Parathyroid adenoma (tissue), 2 donors: ENCODE measurements around the gene B3GNT2.

Experiments
- H2AFZ ChIP-seq: fragments of 300-600 bp; sonication (generic); one replicate; pipeline ENCODE4 v1.7.0; 2017; ENCODE audit warnings: antibody characterized with exemption, mild to moderate bottlenecking
- H3K27ac ChIP-seq: fragments of 300-600 bp; sonication (generic); one replicate; pipeline ENCODE4 v1.7.0; 2017
- H3K27me3 ChIP-seq: fragments of 300-600 bp; sonication (generic); one replicate; pipeline ENCODE4 v1.7.0; 2017; ENCODE audit warnings: low read length; ENCODE audit not compliant: control insufficient read depth, insufficient read depth
- H3K36me3 ChIP-seq: fragments of 300-600 bp; sonication (generic); one replicate; pipeline ENCODE4 v1.7.0; 2017; ENCODE audit warnings: low read length; ENCODE audit not compliant: control insufficient read depth, insufficient read depth
- H3K4me1 ChIP-seq: fragments of 300-600 bp; sonication (generic); one replicate; pipeline ENCODE4 v1.7.0; 2017; ENCODE audit warnings: control low read depth
- H3K4me2 ChIP-seq: fragments of 300-600 bp; sonication (generic); one replicate; pipeline ENCODE4 v1.7.0; 2017; ENCODE audit warnings: low read length
- H3K4me3 ChIP-seq: fragments of 300-600 bp; sonication (generic); one replicate; pipeline ENCODE4 v1.7.0; 2017; ENCODE audit warnings: low read depth, low read length
- H3K79me2 ChIP-seq: fragments of 300-600 bp; sonication (generic); one replicate; pipeline ENCODE4 v1.7.0; 2017; ENCODE audit warnings: control low read depth
- H3K9ac ChIP-seq: fragments of 300-600 bp; sonication (generic); one replicate; pipeline ENCODE4 v1.7.0; 2017; ENCODE audit warnings: mild to moderate bottlenecking
- H3K9me3 ChIP-seq: fragments of 300-600 bp; sonication (generic); one replicate; pipeline ENCODE4 v1.7.0; 2017; ENCODE audit warnings: low read length; ENCODE audit not compliant: control insufficient read depth
- CTCF ChIP-seq: fragments of 300-600 bp; sonication (generic); IDR thresholded peaks from one replicate; pipeline ENCODE4 v1.7.0; 2017; ENCODE audit warnings: antibody characterized with exemption, mild to moderate bottlenecking
- donor health status: primary hyperparathyroidism.

The B3GNT2 gene

GRCh38 chr2:62202019-62202722, 6.3 kb downstream of the B3GNT2 start:
- Histone ChIP-seq H3K4me3 (no peak overlapping the region), H3K9ac (no peak overlapping the region), H2AFZ (no peak overlapping the region), H3K79me2 (peaks cover 37% of the 10 kb centered on the region), H3K27ac (no peak overlapping the region), H3K9me3 (no peaks in the 10 kb centered on the region), H3K36me3 (no peaks in the 10 kb centered on the region), H3K4me2 (no peak overlapping the region), H3K4me1 (peaks cover 4% of the 10 kb centered on the region), H3K27me3 (no peaks in the 10 kb centered on the region)
- TF ChIP-seq CTCF: no peak

- H3K27me3 ChIP-seq: no peaks in the 10 kb centered on the region
- no peak overlapping the region for H3K4me2 ChIP-seq
- no peaks in the 10 kb centered on the region for H3K36me3 ChIP-seq
- no peak overlapping the region for H3K27ac ChIP-seq
- no peaks in the 10 kb centered on the region for H3K9me3 ChIP-seq
- no peak for TF ChIP-seq CTCF
- H3K79me2 ChIP-seq: peaks cover 41% of the 10 kb centered on the region
- H2AFZ ChIP-seq: no peak overlapping the region
- no peak overlapping the region for H3K9ac ChIP-seq
- H3K4me1 ChIP-seq: peaks cover 4% of the 10 kb centered on the region
- no peak overlapping the region for H3K4me3 ChIP-seq
Observed at GRCh38 chr2:62202729-62203128, 6.8 kb downstream of the B3GNT2 start.

GRCh38 chr2:62203459-62203858, 7.5 kb downstream of the B3GNT2 start:
- H3K9me3 ChIP-seq: no peaks in the 10 kb centered on the region
- no peaks in the 10 kb centered on the region for H3K4me1 ChIP-seq
- H3K36me3 ChIP-seq: no peaks in the 10 kb centered on the region
- no peak overlapping the region for H3K9ac ChIP-seq
- no peak overlapping the region for H3K27ac ChIP-seq
- peaks cover 48% of the 10 kb centered on the region for H3K79me2 ChIP-seq
- no peak overlapping the region for H2AFZ ChIP-seq
- H3K27me3 ChIP-seq: no peaks in the 10 kb centered on the region
- H3K4me3 ChIP-seq: no peak overlapping the region
- H3K4me2 ChIP-seq: no peak overlapping the region
- no peak for TF ChIP-seq CTCF

- Histone ChIP-seq H3K9me3 (no peaks in the 10 kb centered on the region), H3K36me3 (no peaks in the 10 kb centered on the region), H3K27ac (no peak overlapping the region), H3K27me3 (no peaks in the 10 kb centered on the region), H3K4me2 (no peak overlapping the region), H3K79me2 (peaks cover 52% of the 10 kb centered on the region), H3K4me1 (no peaks in the 10 kb centered on the region), H3K9ac (no peak overlapping the region), H2AFZ (no peak overlapping the region), H3K4me3 (no peak overlapping the region)
- TF ChIP-seq CTCF: no peak
Observed at GRCh38 chr2:62204998-62205496, 9.1 kb downstream of the B3GNT2 start.

GRCh38 chr2:62205554-62205953, 9.6 kb downstream of the B3GNT2 start:
- Histone ChIP-seq H3K27ac (no peak overlapping the region), H3K4me2 (no peak overlapping the region), H3K4me3 (no peak overlapping the region), H3K9me3 (no peaks in the 10 kb centered on the region), H3K79me2 (peaks cover 47% of the 10 kb centered on the region), H3K9ac (no peak overlapping the region), H3K27me3 (no peaks in the 10 kb centered on the region), H3K36me3 (no peaks in the 10 kb centered on the region), H3K4me1 (no peaks in the 10 kb centered on the region), H2AFZ (no peak overlapping the region)
- TF ChIP-seq CTCF: no peak
